ENCODE results near the gene UPP2. TPM values are rescaled to one million over a fixed set of nuclear protein-coding genes. Genes with fewer than 3 reads are reported as not detected.

Gene UPP2
- total RNA-seq, 2 donors from 2014 or later = not detected

DNA sequence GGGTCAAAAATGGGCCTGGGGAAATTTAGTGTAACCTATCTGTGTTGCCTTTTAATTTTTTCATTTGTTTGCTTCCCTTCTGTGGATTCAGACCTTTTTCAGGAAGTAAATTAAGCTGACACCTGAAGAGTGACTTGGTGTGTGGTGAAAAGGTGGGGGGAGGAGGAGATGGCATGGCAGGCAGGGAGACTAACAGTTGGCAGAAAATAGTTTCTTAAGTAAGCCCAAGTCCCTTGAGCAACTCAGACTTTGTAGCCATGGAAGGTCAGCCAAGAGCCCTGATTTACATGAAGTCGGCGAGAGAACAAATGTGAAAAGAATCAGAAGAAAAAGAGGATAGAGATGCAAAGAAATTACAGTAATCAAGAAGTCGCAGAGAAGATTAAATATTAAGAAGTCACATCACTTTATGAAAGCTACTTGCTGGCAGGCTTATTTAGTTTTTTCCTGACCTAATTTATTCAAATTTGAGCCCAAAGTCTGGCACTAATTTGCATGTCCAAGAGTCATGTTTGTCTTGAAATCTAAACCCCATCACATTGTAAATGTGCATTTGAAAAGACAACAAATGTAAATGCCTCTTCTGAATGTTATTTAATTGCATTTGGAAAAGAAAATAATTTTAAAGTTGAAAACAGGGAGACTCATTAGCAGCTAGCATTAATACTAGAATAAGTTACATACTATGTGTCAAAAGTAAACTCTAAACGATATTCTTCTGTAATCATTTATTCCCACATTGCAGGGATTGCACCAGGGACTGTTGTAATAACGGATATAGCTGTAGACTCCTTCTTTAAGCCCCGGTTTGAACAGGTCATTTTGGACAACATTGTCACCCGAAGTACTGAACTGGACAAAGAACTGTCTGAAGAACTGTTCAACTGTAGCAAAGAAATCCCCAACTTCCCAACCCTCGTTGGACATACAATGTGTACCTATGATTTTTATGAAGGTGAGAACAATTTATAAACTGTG is 19.3 kb downstream of the UPP2 start:
- no peak for TF ChIP-seq POLR2AphosphoS5 (IDR thresholded peaks at IDR 0.05)
- TF ChIP-seq CTCF (IDR thresholded peaks at IDR 0.05) = no peak
- TF ChIP-seq POLR2A (IDR thresholded peaks at IDR 0.05) = no peak
- Histone ChIP-seq H3K27ac (no peak overlapping the region), H3K27me3 (replicated peaks; ENCODE audit: insufficient read depth) (no peaks in the 10 kb centered on the region), H3K4me3 (no peak overlapping the region), H3K4me1 (replicated peaks) (no peaks in the 10 kb centered on the region), H3K9me3 (no peaks in the 10 kb centered on the region), H3K36me3 (no peaks in the 10 kb centered on the region)
- 80% methylated on average over 8 of the region's 8 CpGs for WGBS
- intact Hi-C loops (cut with DNase I) = no loop called here
- DNase-seq (ENCODE audit: low spot score) = no peak

GRCh38 chr2:158124896-158125295 is 23.2 kb downstream of the UPP2 start:
- Histone ChIP-seq H3K9me3 (no peaks in the 10 kb centered on the region), H3K36me3 (no peaks in the 10 kb centered on the region), H3K27me3 (replicated peaks; ENCODE audit: insufficient read depth) (no peaks in the 10 kb centered on the region), H3K27ac (no peak overlapping the region), H3K4me3 (no peak overlapping the region), H3K4me1 (replicated peaks) (no peaks in the 10 kb centered on the region)
- 47% methylated on average over 2 of the region's 2 CpGs for WGBS
- TF ChIP-seq POLR2A (IDR thresholded peaks at IDR 0.05) (no peak), POLR2AphosphoS5 (IDR thresholded peaks at IDR 0.05) (no peak), CTCF (IDR thresholded peaks at IDR 0.05) (no peak)
- no peak for DNase-seq (ENCODE audit: low spot score)
- intact Hi-C loops (cut with DNase I) = no loop called here

DNA sequence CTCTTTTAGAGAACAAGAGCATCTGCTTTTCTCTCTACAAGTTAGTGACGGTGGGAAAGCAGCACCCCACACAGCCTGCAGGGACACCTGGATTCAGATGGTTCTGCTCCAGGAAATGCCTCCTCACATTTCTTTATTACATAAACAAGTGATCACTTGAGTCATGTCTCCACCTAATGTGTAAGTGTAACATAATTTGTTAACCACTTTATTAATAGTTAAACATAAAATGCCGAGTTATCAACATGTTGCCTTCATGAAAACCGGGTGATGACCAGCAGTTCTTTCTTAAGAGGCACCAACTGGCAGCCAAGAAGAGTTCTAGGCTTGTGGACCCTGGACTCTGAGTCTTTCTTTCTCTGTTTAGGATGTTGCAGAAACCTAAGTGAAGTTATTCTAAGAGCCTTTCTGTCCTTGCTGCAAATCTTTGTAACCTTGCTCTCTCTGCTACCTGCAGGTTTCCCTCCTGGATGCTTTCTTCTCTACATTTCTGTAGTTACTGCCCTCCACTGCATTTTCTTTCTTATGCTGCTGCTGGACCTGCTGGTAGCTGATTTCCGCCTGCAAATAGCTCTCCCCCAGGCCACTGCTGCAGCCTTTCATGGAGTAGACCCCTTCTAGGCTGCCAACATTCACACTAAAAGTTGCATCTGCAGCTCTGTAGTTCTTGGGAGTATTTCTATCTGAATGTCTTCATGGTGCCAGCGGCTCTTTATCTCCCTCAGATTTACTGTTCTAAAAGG is 24.3 kb downstream of the UPP2 start:
- WGBS = 71% methylated on average over 5 of the region's 5 CpGs
- DNase-seq (ENCODE audit: low spot score) = no peak
- H3K36me3 ChIP-seq = no peaks in the 10 kb centered on the region
- H3K27ac ChIP-seq = no peak overlapping the region
- TF ChIP-seq POLR2A (IDR thresholded peaks at IDR 0.05) (no peak), CTCF (IDR thresholded peaks at IDR 0.05) (no peak), POLR2AphosphoS5 (IDR thresholded peaks at IDR 0.05) (no peak)
- no peak overlapping the region for H3K4me3 ChIP-seq
- H3K9me3 ChIP-seq = no peaks in the 10 kb centered on the region
- no peaks in the 10 kb centered on the region for H3K4me1 ChIP-seq (replicated peaks)
- H3K27me3 ChIP-seq (replicated peaks; ENCODE audit: insufficient read depth) = no peaks in the 10 kb centered on the region
- intact Hi-C loops (cut with DNase I) = no loop called here

DNA sequence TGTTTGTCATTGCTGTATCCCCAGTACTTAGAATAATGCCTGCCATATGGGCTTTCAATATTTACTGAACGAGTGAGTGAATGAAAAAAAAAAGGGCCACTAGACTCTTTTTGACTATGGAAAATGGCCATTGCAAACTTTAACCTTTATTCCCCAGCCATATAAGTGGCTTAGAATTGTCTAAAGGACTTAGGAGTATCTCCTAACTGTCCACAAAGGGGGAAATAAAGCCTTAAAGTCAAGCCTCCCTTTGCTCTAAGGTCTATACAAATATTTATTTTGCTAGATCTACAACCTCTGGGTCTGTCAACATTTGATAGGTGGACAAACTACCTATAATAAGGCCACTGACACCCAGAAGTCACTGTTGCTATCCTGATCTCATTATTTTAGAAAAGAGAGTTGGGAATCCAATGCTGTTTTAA is 25.7 kb downstream of the UPP2 start:
- no peak overlapping the region for H3K27ac ChIP-seq
- no peaks in the 10 kb centered on the region for H3K36me3 ChIP-seq
- DNase-seq (ENCODE audit: low spot score) = no peak
- H3K27me3 ChIP-seq (replicated peaks; ENCODE audit: insufficient read depth) = no peaks in the 10 kb centered on the region
- intact Hi-C loops (cut with DNase I) = no loop called here
- 76% methylated on average over 1 of the region's 1 CpG for WGBS
- TF ChIP-seq POLR2A (IDR thresholded peaks at IDR 0.05) (no peak), CTCF (IDR thresholded peaks at IDR 0.05) (no peak), POLR2AphosphoS5 (IDR thresholded peaks at IDR 0.05) (no peak)
- H3K4me1 ChIP-seq (replicated peaks) = no peaks in the 10 kb centered on the region
- no peaks in the 10 kb centered on the region for H3K9me3 ChIP-seq
- no peak overlapping the region for H3K4me3 ChIP-seq
